ENCODE measurements around the gene ATP9A.

The ATP9A gene

GRCh38 chr20:51811514-51812128, 43.4 kb upstream of the ATP9A start:
- no peak overlapping the region for H2AK5ac ChIP-seq (ENCODE audit: low read depth, low read length)
- H3K4me3 ChIP-seq (ENCODE audit: low read length in 2 of 2) = no peak overlapping the region
- H3K4me2 ChIP-seq (ENCODE audit: insufficient read depth, low read length, poor library complexity, severe bottlenecking) = no peak overlapping the region
- peaks cover 3 to 6% of the 10 kb centered on the region in 2 donors for H3K4me1 ChIP-seq (ENCODE audit: control insufficient read depth in 2 of 2, insufficient read depth in 1 of 2, low read depth in 1 of 2, low read length in 2 of 2)
- peak overlapping the region; percentile 43 for H2AFZ ChIP-seq (ENCODE audit: low read length)
- H3K79me1 ChIP-seq (ENCODE audit: low read depth, low read length) = no peaks in the 10 kb centered on the region
- no peaks in the 10 kb centered on the region for H3K27me3 ChIP-seq (ENCODE audit: control insufficient read depth in 3 of 3, insufficient read depth in 3 of 3, low read depth in 1 of 3, low read length in 3 of 3)
- no CpG with 5 or more reads among the region's 8 CpGs for WGBS, 2 donors (ENCODE audit: extremely low coverage in 2 of 2, insufficient read length in 2 of 2, insufficient replicate concordance in 1 of 2)
- no peak for DNase-seq (ENCODE audit: low spot score)
- H3K18ac ChIP-seq (ENCODE audit: low read length) = no peak overlapping the region
- H2BK15ac ChIP-seq (ENCODE audit: low read length) = no peak overlapping the region
- H2BK12ac ChIP-seq (ENCODE audit: low read length) = no peak overlapping the region
- no peak overlapping the region for H2BK120ac ChIP-seq (ENCODE audit: low read depth, low read length)
- H3K4ac ChIP-seq (ENCODE audit: low read length) = no peak overlapping the region
- H4K8ac ChIP-seq (ENCODE audit: low read depth, low read length) = no peak overlapping the region
- no peak overlapping the region for H3K9ac ChIP-seq (ENCODE audit: low read depth, low read length, poor library complexity)
- no peak overlapping the region for H3K23ac ChIP-seq (ENCODE audit: low read depth, low read length, poor library complexity)
- no peak overlapping the region for H4K91ac ChIP-seq (ENCODE audit: low read depth, low read length, poor library complexity)
- H2BK5ac ChIP-seq (ENCODE audit: low read length) = no peak overlapping the region
- H3K36me3 ChIP-seq (replicated peaks in 1 of 2; ENCODE audit: control insufficient read depth in 2 of 2, insufficient read depth in 2 of 2, low read length in 2 of 2) = no peaks in the 10 kb centered on the region
- H3K14ac ChIP-seq (ENCODE audit: low read length) = no peak overlapping the region
- no peak overlapping the region for H3K27ac ChIP-seq (replicated peaks; ENCODE audit: low read length)
- H3K9me3 ChIP-seq (replicated peaks in 1 of 2; ENCODE audit: control insufficient read depth in 2 of 2, insufficient read depth in 1 of 2, low read depth in 1 of 2, low read length in 2 of 2) = no peaks in the 10 kb centered on the region

- Histone ChIP-seq H3K9me3 (replicated peaks in 1 of 2; ENCODE audit: control insufficient read depth in 2 of 2, insufficient read depth in 1 of 2, low read depth in 1 of 2, low read length in 2 of 2) (no peaks in the 10 kb centered on the region), H3K18ac (ENCODE audit: low read length) (no peak overlapping the region), H3K23ac (ENCODE audit: low read depth, low read length, poor library complexity) (no peak overlapping the region), H3K4ac (ENCODE audit: low read length) (no peak overlapping the region), H2BK5ac (ENCODE audit: low read length) (no peak overlapping the region), H2AK5ac (ENCODE audit: low read depth, low read length) (no peak overlapping the region), H2BK120ac (ENCODE audit: low read depth, low read length) (no peak overlapping the region), H2BK12ac (ENCODE audit: low read length) (no peak overlapping the region), H3K4me2 (ENCODE audit: insufficient read depth, low read length, poor library complexity, severe bottlenecking) (no peak overlapping the region), H3K9ac (ENCODE audit: low read depth, low read length, poor library complexity) (no peak overlapping the region), H3K36me3 (replicated peaks in 1 of 2; ENCODE audit: control insufficient read depth in 2 of 2, insufficient read depth in 2 of 2, low read length in 2 of 2) (no peaks in the 10 kb centered on the region), H3K27ac (replicated peaks; ENCODE audit: low read length) (no peak overlapping the region), H4K8ac (ENCODE audit: low read depth, low read length) (no peak overlapping the region), H3K27me3 (ENCODE audit: control insufficient read depth in 3 of 3, insufficient read depth in 3 of 3, low read depth in 1 of 3, low read length in 3 of 3) (no peaks in the 10 kb centered on the region), H3K14ac (ENCODE audit: low read length) (no peak overlapping the region), H3K4me3 (ENCODE audit: low read length in 2 of 2) (no peak overlapping the region), H2AFZ (ENCODE audit: low read length) (no peak overlapping the region), H4K91ac (ENCODE audit: low read depth, low read length, poor library complexity) (no peak overlapping the region), H2BK15ac (ENCODE audit: low read length) (no peak overlapping the region), H3K4me1 (ENCODE audit: control insufficient read depth in 2 of 2, insufficient read depth in 1 of 2, low read depth in 1 of 2, low read length in 2 of 2) (peaks cover 3 to 6% of the 10 kb centered on the region in 2 donors), H3K79me1 (ENCODE audit: low read depth, low read length) (no peaks in the 10 kb centered on the region)
- no CpG with 5 or more reads among the region's 3 CpGs for WGBS, 2 donors (ENCODE audit: extremely low coverage in 2 of 2, insufficient read length in 2 of 2, insufficient replicate concordance in 1 of 2)
- DNase-seq (ENCODE audit: low spot score) = no peak
These were observed 42.8 kb upstream of the ATP9A start for GRCh38 chr20:51811042-51811355.

DNA sequence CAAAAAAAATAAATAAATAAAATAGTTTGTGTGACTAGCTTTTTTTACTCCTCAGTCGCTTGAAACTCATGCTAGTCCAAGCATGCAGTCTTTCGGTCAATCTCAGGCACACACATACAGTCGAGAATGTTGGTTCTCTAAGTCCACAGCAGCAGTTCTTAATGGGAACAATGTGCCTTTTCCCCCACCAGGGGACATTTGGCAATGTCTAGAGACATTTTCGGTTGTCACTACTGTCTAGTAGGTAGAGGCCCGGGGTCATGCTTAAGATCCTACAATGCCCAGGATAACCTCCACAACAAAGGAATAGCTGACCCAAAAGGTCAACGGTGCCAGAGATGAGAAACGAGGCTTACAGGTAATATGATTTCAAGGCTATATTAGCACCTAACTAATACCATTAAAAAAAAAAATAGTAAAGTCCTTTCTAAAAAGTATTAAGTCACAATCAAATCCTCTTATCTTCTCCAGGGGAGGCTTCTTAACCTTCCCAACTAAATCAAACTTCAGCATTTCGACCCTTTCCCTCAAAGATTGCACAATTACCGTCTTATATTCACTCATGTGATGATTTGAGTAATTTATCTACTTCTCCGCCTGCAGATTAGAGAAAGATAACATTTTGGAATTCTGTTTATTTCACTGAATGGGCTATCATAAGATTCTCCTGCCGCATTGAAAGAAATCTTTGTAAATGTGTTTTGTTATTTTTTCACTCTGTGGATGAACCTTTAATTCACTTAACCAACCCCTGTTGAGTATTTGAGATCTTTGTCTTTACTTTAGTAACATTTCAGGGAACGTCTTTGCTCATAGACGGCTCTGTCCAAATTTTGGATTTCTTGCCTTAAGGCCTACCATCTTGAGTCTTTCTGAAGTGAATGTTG, 42.2 kb upstream of the ATP9A start:
- Histone ChIP-seq H2BK15ac (ENCODE audit: low read length) (no peak overlapping the region), H3K9me3 (replicated peaks in 1 of 2; ENCODE audit: control insufficient read depth in 2 of 2, insufficient read depth in 1 of 2, low read depth in 1 of 2, low read length in 2 of 2) (no peaks in the 10 kb centered on the region), H3K4ac (ENCODE audit: low read length) (no peak overlapping the region), H3K4me3 (ENCODE audit: low read length in 2 of 2) (no peak overlapping the region), H4K8ac (ENCODE audit: low read depth, low read length) (no peak overlapping the region), H3K79me1 (ENCODE audit: low read depth, low read length) (no peaks in the 10 kb centered on the region), H3K4me2 (ENCODE audit: insufficient read depth, low read length, poor library complexity, severe bottlenecking) (no peak overlapping the region), H2AFZ (ENCODE audit: low read length) (no peak overlapping the region), H3K23ac (ENCODE audit: low read depth, low read length, poor library complexity) (no peak overlapping the region), H3K36me3 (replicated peaks in 1 of 2; ENCODE audit: control insufficient read depth in 2 of 2, insufficient read depth in 2 of 2, low read length in 2 of 2) (no peaks in the 10 kb centered on the region), H3K14ac (ENCODE audit: low read length) (no peak overlapping the region), H2BK5ac (ENCODE audit: low read length) (no peak overlapping the region), H4K91ac (ENCODE audit: low read depth, low read length, poor library complexity) (no peak overlapping the region), H2BK120ac (ENCODE audit: low read depth, low read length) (no peak overlapping the region), H3K18ac (ENCODE audit: low read length) (no peak overlapping the region), H2AK5ac (ENCODE audit: low read depth, low read length) (no peak overlapping the region), H2BK12ac (ENCODE audit: low read length) (no peak overlapping the region), H3K27ac (replicated peaks; ENCODE audit: low read length) (no peak overlapping the region), H3K4me1 (ENCODE audit: control insufficient read depth in 2 of 2, insufficient read depth in 1 of 2, low read depth in 1 of 2, low read length in 2 of 2) (peaks cover 3 to 6% of the 10 kb centered on the region in 2 donors), H3K27me3 (ENCODE audit: control insufficient read depth in 3 of 3, insufficient read depth in 3 of 3, low read depth in 1 of 3, low read length in 3 of 3) (no peaks in the 10 kb centered on the region), H3K9ac (ENCODE audit: low read depth, low read length, poor library complexity) (no peak overlapping the region)
- DNase-seq (ENCODE audit: low spot score) = no peak
- WGBS, 2 donors (ENCODE audit: extremely low coverage in 2 of 2, insufficient read length in 2 of 2, insufficient replicate concordance in 1 of 2) = no CpG with 5 or more reads among the region's 13 CpGs

DNA sequence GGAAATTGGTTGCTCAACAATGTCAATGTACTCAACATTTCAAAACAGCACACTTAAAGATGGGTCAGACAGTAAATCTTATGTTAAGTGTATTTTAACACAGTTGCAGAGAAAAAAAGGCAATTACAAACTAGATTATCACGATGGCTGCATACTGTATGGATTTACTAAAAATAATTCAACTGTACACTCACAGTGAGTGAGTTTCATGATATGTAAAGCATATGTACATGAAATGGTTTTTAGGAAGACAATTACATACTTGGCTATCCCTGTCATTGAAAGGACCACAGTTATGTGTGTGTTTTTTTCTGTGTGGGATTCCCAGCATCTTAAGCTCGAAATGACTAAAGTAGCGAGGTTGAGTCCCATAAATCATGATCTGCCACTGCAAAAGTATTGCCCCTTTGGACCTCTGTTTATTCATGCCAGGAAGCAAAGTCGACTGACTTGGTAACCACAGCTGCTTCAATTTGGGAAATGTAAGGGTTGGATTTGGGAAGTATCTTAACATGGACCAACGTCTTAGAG, 39.6 kb upstream of the ATP9A start:
- no peak for DNase-seq (ENCODE audit: low spot score)
- Histone ChIP-seq H2AFZ (ENCODE audit: low read length) (no peak overlapping the region), H3K36me3 (replicated peaks in 1 of 2; ENCODE audit: control insufficient read depth in 2 of 2, insufficient read depth in 2 of 2, low read length in 2 of 2) (no peaks in the 10 kb centered on the region), H3K18ac (ENCODE audit: low read length) (no peak overlapping the region), H3K4me3 (ENCODE audit: low read length in 2 of 2) (no peak overlapping the region), H3K27ac (replicated peaks; ENCODE audit: low read length) (no peak overlapping the region), H4K91ac (ENCODE audit: low read depth, low read length, poor library complexity) (no peak overlapping the region), H3K79me1 (ENCODE audit: low read depth, low read length) (no peaks in the 10 kb centered on the region), H3K9me3 (replicated peaks in 1 of 2; ENCODE audit: control insufficient read depth in 2 of 2, insufficient read depth in 1 of 2, low read depth in 1 of 2, low read length in 2 of 2) (no peaks in the 10 kb centered on the region), H3K14ac (ENCODE audit: low read length) (no peak overlapping the region), H3K23ac (ENCODE audit: low read depth, low read length, poor library complexity) (no peak overlapping the region), H2BK5ac (ENCODE audit: low read length) (no peak overlapping the region), H2BK120ac (ENCODE audit: low read depth, low read length) (no peak overlapping the region), H2BK12ac (ENCODE audit: low read length) (no peak overlapping the region), H3K4ac (ENCODE audit: low read length) (no peak overlapping the region), H3K4me2 (ENCODE audit: insufficient read depth, low read length, poor library complexity, severe bottlenecking) (no peak overlapping the region), H4K8ac (ENCODE audit: low read depth, low read length) (no peak overlapping the region), H3K9ac (ENCODE audit: low read depth, low read length, poor library complexity) (no peak overlapping the region), H2BK15ac (ENCODE audit: low read length) (no peak overlapping the region), H3K4me1 (ENCODE audit: control insufficient read depth in 2 of 2, insufficient read depth in 1 of 2, low read depth in 1 of 2, low read length in 2 of 2) (peaks cover 7 to 10% of the 10 kb centered on the region in 2 donors), H3K27me3 (ENCODE audit: control insufficient read depth in 3 of 3, insufficient read depth in 3 of 3, low read depth in 1 of 3, low read length in 3 of 3) (no peaks in the 10 kb centered on the region), H2AK5ac (ENCODE audit: low read depth, low read length) (no peak overlapping the region)
- no CpG with 5 or more reads among the region's 5 CpGs for whole genome bisulfite sequencing, 2 donors (ENCODE audit: extremely low coverage in 2 of 2, insufficient read length in 2 of 2, insufficient replicate concordance in 1 of 2)
